Body of pancreas (tissue), 4 donors: ENCODE measurements around the gene RYR3.

Source experiments
- CTCF ChIP-seq, 7 experiments: fragments of 450-650 bp in 4 of 7; fragments of 200-600 bp in 3 of 7; sonication (generic) in 3 of 7; IDR thresholded peaks; one replicate each; pipeline ENCODE4 v1.5.1; 2016 to 2019; ENCODE audit warnings: antibody characterized with exemption in 7 of 7
- POLR2A ChIP-seq, 3 donors: fragments of 450-650 bp; IDR thresholded peaks; one replicate each; pipeline ENCODE4 v1.6.1; 2016; ENCODE audit warnings: antibody characterized with exemption in 3 of 3, mild to moderate bottlenecking in 2 of 3

GRCh38 chr15:33846862-33847261, 536.1 kb downstream of the RYR3 start:
- TF ChIP-seq CTCF (IDR thresholded peaks at IDR 0.05) (no peak), POLR2A (IDR thresholded peaks at IDR 0.05) (no peak)
